ENCODE results near the gene RIPOR2. TPM values are rescaled to one million over a fixed set of nuclear protein-coding genes. Genes with fewer than 3 reads are reported as not detected.

The RIPOR2 gene
- polyA plus RNA-seq, 3 donors: 154 to 181 (median 179) TPM

- peaks cover 0 to 4% (median 0%) of the 10 kb centered on the region in 3 donors for H3K27me3 Mint-ChIP-seq (ENCODE audit: low read depth in 3 of 3)
- H3K27me3 ChIP-seq (ENCODE audit: control insufficient read depth in 2 of 2, insufficient read depth in 2 of 2, low read length in 2 of 2): no peaks in the 10 kb centered on the region
- H3K36me3 Mint-ChIP-seq: peaks cover 43 to 69% of the 10 kb centered on the region in 2 donors
- peaks cover 13 to 51% of the 10 kb centered on the region in 2 donors for H3K36me3 ChIP-seq (replicated peaks in 1 of 2; ENCODE audit: control insufficient read depth in 1 of 2, insufficient read depth in 2 of 2, low read length in 2 of 2)
- TF ChIP-seq CTCF (IDR thresholded peaks at IDR 0.05): no peak
- no peak overlapping the region for H3K4me2 ChIP-seq (replicated peaks; ENCODE audit: extremely low read depth, low read length, poor library complexity, severe bottlenecking)
- no peak for DNase-seq
- peak overlapping the region; percentile 78 to 90 (median 89) for H3K27ac Mint-ChIP-seq
- WGBS (ENCODE audit: insufficient coverage): no CpG with 5 or more reads among the region's 2 CpGs
- intact Hi-C loops (cut with micrococcal nuclease): loop anchor here in 1 of 2 donors (10.0 kb wide), 1 partner anchor 72 kb away; no protein-coding TSS in a partner anchor
- peak overlapping the region in 1 of 2 donors; percentile 11 for H3K4me3 Mint-ChIP-seq
- H3K79me2 ChIP-seq (ENCODE audit: insufficient read depth, low read length): peaks cover 100% of the 10 kb centered on the region
- peaks cover 93% of the 10 kb centered on the region for H3K4me1 Mint-ChIP-seq
- H3K9me3 ChIP-seq (replicated peaks in 1 of 2; ENCODE audit: control insufficient read depth in 1 of 2, insufficient read depth in 1 of 2, low read length in 2 of 2): no peaks in the 10 kb centered on the region
- H3K4me3 ChIP-seq (replicated peaks in 1 of 3; ENCODE audit: low read depth in 2 of 3, low read length in 3 of 3): no peak overlapping the region
- H2AFZ ChIP-seq (ENCODE audit: insufficient read depth, low read depth, low read length, poor library complexity, severe bottlenecking): no peak overlapping the region
- peak overlapping the region; percentile 58 to 76 for H3K27ac ChIP-seq (ENCODE audit: low read depth in 1 of 2, low read length in 2 of 2)
- peaks cover 99% of the 10 kb centered on the region for H4K20me1 ChIP-seq (ENCODE audit: insufficient read depth, low read length)
- H3K9me3 Mint-ChIP-seq: peaks cover 0 to 5% (median 0%) of the 10 kb centered on the region in 7 donors
- H3K9ac ChIP-seq (ENCODE audit: insufficient read depth, low read length, poor library complexity, severe bottlenecking): no peak overlapping the region
- peaks cover 90 to 100% of the 10 kb centered on the region in 2 donors for H3K4me1 ChIP-seq (ENCODE audit: control insufficient read depth in 1 of 2, insufficient read depth in 2 of 2, low read length in 2 of 2)
Observed at GRCh38 chr6:24922814-24923213, 12.9 kb downstream of the RIPOR2 start.

DNA sequence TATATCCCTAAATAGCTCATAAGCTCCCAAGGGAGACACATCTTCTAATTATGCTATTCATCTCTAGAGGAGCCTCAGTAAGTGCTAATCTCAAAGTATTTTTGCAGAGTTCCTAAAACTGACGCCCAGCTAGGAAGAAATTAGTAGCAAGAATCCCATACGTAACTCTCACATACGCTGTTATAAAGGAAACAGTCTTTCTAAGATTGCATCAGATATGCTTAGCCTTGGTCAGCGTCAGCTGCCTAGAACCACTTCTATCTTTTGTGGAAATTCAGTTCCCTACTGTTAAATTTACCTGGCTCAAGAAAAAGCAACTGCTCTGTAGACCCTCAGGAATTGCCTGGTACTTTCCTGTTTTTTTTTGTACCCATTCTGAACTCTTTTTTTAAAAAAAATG is 13.6 kb downstream of the RIPOR2 start:
- Histone ChIP-seq H3K4me3 (replicated peaks in 1 of 3; ENCODE audit: low read depth in 2 of 3, low read length in 3 of 3) (peak overlapping the region in 1 of 3 experiments; percentile 6), H2AFZ (ENCODE audit: insufficient read depth, low read depth, low read length, poor library complexity, severe bottlenecking) (no peak overlapping the region), H3K9me3 (replicated peaks in 1 of 2; ENCODE audit: control insufficient read depth in 1 of 2, insufficient read depth in 1 of 2, low read length in 2 of 2) (no peaks in the 10 kb centered on the region), H3K27ac (ENCODE audit: low read depth in 1 of 2, low read length in 2 of 2) (peak overlapping the region; percentile 58 to 76), H3K4me2 (replicated peaks; ENCODE audit: extremely low read depth, low read length, poor library complexity, severe bottlenecking) (peak overlapping the region; percentile 28), H3K79me2 (ENCODE audit: insufficient read depth, low read length) (peaks cover 100% of the 10 kb centered on the region), H3K36me3 (replicated peaks in 1 of 2; ENCODE audit: control insufficient read depth in 1 of 2, insufficient read depth in 2 of 2, low read length in 2 of 2) (peaks cover 15 to 51% of the 10 kb centered on the region in 2 donors), H3K4me1 (ENCODE audit: control insufficient read depth in 1 of 2, insufficient read depth in 2 of 2, low read length in 2 of 2) (peaks cover 85 to 100% of the 10 kb centered on the region in 2 donors), H3K27me3 (ENCODE audit: control insufficient read depth in 2 of 2, insufficient read depth in 2 of 2, low read length in 2 of 2) (no peaks in the 10 kb centered on the region), H3K9ac (ENCODE audit: insufficient read depth, low read length, poor library complexity, severe bottlenecking) (no peak overlapping the region), H4K20me1 (ENCODE audit: insufficient read depth, low read length) (peaks cover 99% of the 10 kb centered on the region)
- H3K36me3 Mint-ChIP-seq: peaks cover 43 to 70% of the 10 kb centered on the region in 2 donors
- peaks cover 0 to 4% (median 0%) of the 10 kb centered on the region in 3 donors for H3K27me3 Mint-ChIP-seq (ENCODE audit: low read depth in 3 of 3)
- intact Hi-C loops (cut with micrococcal nuclease): loop anchor here in 1 of 2 donors (10.0 kb wide), 1 partner anchor 73 kb away; no protein-coding TSS in a partner anchor
- TF ChIP-seq CTCF (IDR thresholded peaks at IDR 0.05): no peak
- peaks cover 0 to 2% (median 0%) of the 10 kb centered on the region in 7 donors for H3K9me3 Mint-ChIP-seq
- WGBS (ENCODE audit: insufficient coverage): 0% methylated on average over 1 of the region's 4 CpGs
- peaks cover 91% of the 10 kb centered on the region for H3K4me1 Mint-ChIP-seq
- peak overlapping the region; percentile 78 to 90 (median 89) for H3K27ac Mint-ChIP-seq
- peak; percentile 35 to 76 (median 61) for DNase-seq
- H3K4me3 Mint-ChIP-seq: no peak overlapping the region

Data from CD14-positive monocyte (primary cell).